GM12878 (cell line): Measurements from ENCODE around the gene SELENOV.

ENCODE experiments used
- RFX5 ChIP-seq: IDR thresholded peaks from 2 replicates; pipeline ENCODE4 v1.6.1; 2011; ENCODE audit warnings: low read depth, low read length, improper control_type of control experiment
- ZNF384 ChIP-seq: IDR thresholded peaks from 2 replicates; pipeline ENCODE4 v1.6.1; 2012; ENCODE audit warnings: low read depth, mild to moderate bottlenecking, low read length, improper control_type of control experiment, borderline replicate concordance
- TF ChIP-seq, protein P1 (sequence below): IDR thresholded peaks from 2 replicates; pipeline ENCODE4 v1.6.1; 2012; ENCODE audit warnings: low read depth, low read length, improper control_type of control experiment
- TF ChIP-seq, protein P2 (sequence below): fragments of 450-650 bp; IDR thresholded peaks from 2 replicates; pipeline ENCODE4 v1.6.1; 2018; ENCODE audit warnings: borderline replicate concordance, mild to moderate bottlenecking; ENCODE audit not compliant: partially characterized antibody

DNA sequence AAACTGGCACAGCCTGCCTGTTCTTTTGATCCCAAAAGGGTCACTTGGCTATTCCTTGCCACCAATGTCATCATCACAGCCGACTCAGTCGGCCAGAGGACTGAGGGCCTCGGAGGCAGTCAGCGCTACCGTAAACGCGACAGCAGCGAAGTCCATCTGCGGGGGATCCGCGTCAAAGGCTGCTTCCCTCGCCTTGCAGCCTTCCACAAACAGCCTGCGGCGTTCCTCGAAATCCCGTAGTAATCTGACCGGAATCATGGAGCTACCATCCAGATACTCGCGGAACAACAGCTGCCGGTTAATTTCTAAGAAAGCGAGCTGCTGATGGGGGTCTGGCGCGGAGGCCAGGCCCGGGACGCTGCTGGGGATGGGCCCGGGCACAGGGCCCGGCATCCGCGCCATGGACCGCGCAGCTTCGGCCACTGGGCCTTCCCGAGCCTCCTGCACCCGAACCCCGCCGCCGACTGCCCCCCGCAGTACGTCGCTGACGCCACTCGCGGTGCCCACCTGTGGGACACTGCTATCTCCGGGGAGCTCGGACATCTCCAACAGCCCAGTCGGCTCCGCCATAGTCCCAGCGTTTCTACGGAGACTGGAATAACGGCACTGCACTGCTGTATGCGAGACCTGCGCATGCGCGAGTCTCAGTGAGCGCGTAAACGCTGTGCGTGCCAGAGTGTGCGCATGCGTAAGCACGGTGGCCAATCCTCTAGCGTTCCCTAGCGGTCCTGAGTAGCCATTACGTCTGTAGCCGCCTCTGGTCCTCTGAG lies 17.5 kb downstream of the SELENOV start, which contains the start of gene EID2B:
- TF ChIP-seq, protein P1, sequence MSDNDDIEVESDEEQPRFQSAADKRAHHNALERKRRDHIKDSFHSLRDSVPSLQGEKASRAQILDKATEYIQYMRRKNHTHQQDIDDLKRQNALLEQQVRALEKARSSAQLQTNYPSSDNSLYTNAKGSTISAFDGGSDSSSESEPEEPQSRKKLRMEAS, result no peak
- TF ChIP-seq, protein P2, sequence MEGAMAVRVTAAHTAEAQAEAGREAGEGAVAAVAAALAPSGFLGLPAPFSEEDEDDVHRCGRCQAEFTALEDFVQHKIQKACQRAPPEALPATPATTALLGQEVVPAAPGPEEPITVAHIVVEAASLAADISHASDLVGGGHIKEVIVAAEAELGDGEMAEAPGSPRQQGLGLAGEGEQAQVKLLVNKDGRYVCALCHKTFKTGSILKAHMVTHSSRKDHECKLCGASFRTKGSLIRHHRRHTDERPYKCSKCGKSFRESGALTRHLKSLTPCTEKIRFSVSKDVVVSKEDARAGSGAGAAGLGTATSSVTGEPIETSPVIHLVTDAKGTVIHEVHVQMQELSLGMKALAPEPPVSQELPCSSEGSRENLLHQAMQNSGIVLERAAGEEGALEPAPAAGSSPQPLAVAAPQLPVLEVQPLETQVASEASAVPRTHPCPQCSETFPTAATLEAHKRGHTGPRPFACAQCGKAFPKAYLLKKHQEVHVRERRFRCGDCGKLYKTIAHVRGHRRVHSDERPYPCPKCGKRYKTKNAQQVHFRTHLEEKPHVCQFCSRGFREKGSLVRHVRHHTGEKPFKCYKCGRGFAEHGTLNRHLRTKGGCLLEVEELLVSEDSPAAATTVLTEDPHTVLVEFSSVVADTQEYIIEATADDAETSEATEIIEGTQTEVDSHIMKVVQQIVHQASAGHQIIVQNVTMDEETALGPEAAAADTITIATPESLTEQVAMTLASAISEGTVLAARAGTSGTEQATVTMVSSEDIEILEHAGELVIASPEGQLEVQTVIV, result no peak
- TF ChIP-seq ZNF384 (no peak), RFX5 (no peak)
